Aorta (tissue), 5 donors: ENCODE data around the gene PDZRN4. TPM values are rescaled to one million over a fixed set of nuclear protein-coding genes. Genes with fewer than 3 reads are reported as not detected.

Experiments used
- ATAC-seq: fragments of 200-7000 bp; cut with Tn5 transposase; one replicate; pipeline ENCODE4 v1.9.1; 2022; ENCODE audit warnings: moderate library complexity; ENCODE audit not compliant: low FRiP score
- DNase-seq, 2 donors: peaks; one replicate each; pipeline ENCODE4 v3.0.0-alpha.2; 2020
- H3K27ac ChIP-seq, 2 donors: one replicate each; pipeline ENCODE4 v1.5.1; 2013; ENCODE audit warnings: low read length in 2 of 2, mild to moderate bottlenecking in 2 of 2, moderate library complexity in 2 of 2, control low read depth in 1 of 2, inconsistent platforms in 1 of 2, low read depth in 1 of 2
- H3K27me3 ChIP-seq, 2 donors: one replicate each; pipeline ENCODE4 v1.6.1; 2013; ENCODE audit warnings: control low read depth in 1 of 2, low read length in 1 of 2, mild to moderate bottlenecking in 1 of 2, moderate library complexity in 1 of 2; ENCODE audit not compliant: insufficient read depth in 2 of 2, control insufficient read depth in 1 of 2
- H3K36me3 ChIP-seq, 2 donors: one replicate each; pipeline ENCODE4 v1.6.1; 2013; ENCODE audit warnings: control low read depth in 1 of 2, low read length in 1 of 2, mild to moderate bottlenecking in 1 of 2; ENCODE audit not compliant: insufficient read depth in 2 of 2, control insufficient read depth in 1 of 2
- H3K4me1 ChIP-seq, 2 donors: one replicate each; pipeline ENCODE4 v1.6.1; 2013; ENCODE audit warnings: low read length in 2 of 2, control low read depth in 1 of 2, mild to moderate bottlenecking in 1 of 2, moderate library complexity in 1 of 2; ENCODE audit not compliant: insufficient read depth in 2 of 2, control insufficient read depth in 1 of 2
- H3K4me3 ChIP-seq, 2 donors: one replicate each; pipeline ENCODE4 v1.5.1; 2013; ENCODE audit warnings: low read length in 2 of 2, control low read depth in 1 of 2, mild to moderate bottlenecking in 1 of 2
- H3K9me3 ChIP-seq: one replicate; pipeline ENCODE4 v1.6.1; 2013; ENCODE audit warnings: mild to moderate bottlenecking, low read length; ENCODE audit not compliant: control insufficient read depth
- WGBS, 2 donors: extraction: QIAGEN DNeasy Blood & Tissue Kit; methylation state at CpG; one replicate each; pipeline ENCODE4 v1.1.7; 2013; 5-methylcytosine and 5-hydroxymethylcytosine counted together
- intact Hi-C, 2 donors: fragments of 100-400 bp; cut with DNase I; formaldehyde crosslinking; loops; one replicate each; pipeline versions ENCODE4 v1.14.2 to v1.15.0; 2022
- polyA plus RNA-seq, 2 donors: library from polyadenylated mRNA; stranded (reverse); fragments of 200-250 nt; gene quantifications; one replicate each; pipeline ENCODE4 v1.2.3, GENCODE V29; 2013
- total RNA-seq, 2 donors: library from RNA; stranded (reverse); fragmentation: NEBNext Ultra II Directional; extraction: Animal tissue kit (Norgen Biotek cat#: 25700); gene quantifications; one replicate each; pipeline ENCODE4 v1.2.1, GENCODE V29; 2021
- donor health status: healthy with polysubstance abuse.
- donor health status: Bipolar disorder and iron deficiency.
- donor health status: DM: no; HTN: no; CAD: no.
- donor health status: DM: no; HTN: no; CAD: no.
- donor health status: DM: yes; HTN: yes; CAD: no.

Gene PDZRN4
- total and polyA plus RNA-seq, 4 donors = 1.2 to 11.2 (median 4.3) TPM

GRCh38 chr12:41364211-41364610 is 176.1 kb downstream of the PDZRN4 start:
- WGBS, 2 donors = 38 to 63% methylated on average over 1 of the region's 1 CpG
- Histone ChIP-seq H3K36me3 (no peaks in the 10 kb centered on the region), H3K27ac (no peak overlapping the region), H3K4me3 (no peak overlapping the region), H3K4me1 (peaks cover 2 to 6% of the 10 kb centered on the region in 2 donors), H3K27me3 (no peaks in the 10 kb centered on the region), H3K9me3 (no peaks in the 10 kb centered on the region)
- DNase-seq (no peak), ATAC-seq (no peak)
- intact Hi-C loops = no loop called here

- intact Hi-C loops = no loop called here
- WGBS, 2 donors = 6 to 9% methylated on average over 2 of the region's 2 CpGs
- Histone ChIP-seq H3K27ac (no peak overlapping the region), H3K4me1 (peaks cover 2 to 6% of the 10 kb centered on the region in 2 donors), H3K27me3 (no peaks in the 10 kb centered on the region), H3K9me3 (no peaks in the 10 kb centered on the region), H3K36me3 (no peaks in the 10 kb centered on the region), H3K4me3 (no peak overlapping the region)
- no peak for ATAC-seq
- no peak for DNase-seq
Measured at GRCh38 chr12:41365653-41366171, 177.6 kb downstream of the PDZRN4 start.

- H3K4me1 ChIP-seq = peaks cover 2 to 6% of the 10 kb centered on the region in 2 donors
- H3K9me3 ChIP-seq = no peaks in the 10 kb centered on the region
- no peak overlapping the region for H3K4me3 ChIP-seq
- H3K27me3 ChIP-seq = no peaks in the 10 kb centered on the region
- 87 to 90% methylated on average over 4 of the region's 4 CpGs for WGBS, 2 donors
- DNase-seq = no peak
- ATAC-seq = no peak
- H3K27ac ChIP-seq = no peak overlapping the region
- no peaks in the 10 kb centered on the region for H3K36me3 ChIP-seq
- intact Hi-C loops = no loop called here
Measured at GRCh38 chr12:41367726-41368405, 179.7 kb downstream of the PDZRN4 start.

- intact Hi-C loops = no loop called here
- H3K27me3 ChIP-seq = no peaks in the 10 kb centered on the region
- no peak overlapping the region for H3K4me3 ChIP-seq
- H3K9me3 ChIP-seq = no peaks in the 10 kb centered on the region
- H3K36me3 ChIP-seq = no peaks in the 10 kb centered on the region
- no peaks in the 10 kb centered on the region for H3K4me1 ChIP-seq
- DNase-seq = no peak
- no peak overlapping the region for H3K27ac ChIP-seq
- no peak for ATAC-seq
Measured at GRCh38 chr12:41380878-41381277, 192.8 kb downstream of the PDZRN4 start.

GRCh38 chr12:41402801-41403200 is 214.7 kb downstream of the PDZRN4 start:
- 92% methylated on average over 6 of the region's 6 CpGs for WGBS, 2 donors

GRCh38 chr12:41407232-41407799 is 219.2 kb downstream of the PDZRN4 start:
- no peaks in the 10 kb centered on the region for H3K27me3 ChIP-seq
- intact Hi-C loops = no loop called here
- H3K9me3 ChIP-seq = no peaks in the 10 kb centered on the region
- no peak for DNase-seq
- ATAC-seq = no peak
- no peak overlapping the region for H3K27ac ChIP-seq
- H3K36me3 ChIP-seq = no peaks in the 10 kb centered on the region
- H3K4me1 ChIP-seq = no peaks in the 10 kb centered on the region
- 40% methylated on average over 3 of the region's 3 CpGs for WGBS, 2 donors
- H3K4me3 ChIP-seq = no peak overlapping the region

More at GRCh38 chr12:41402801-41403200, 214.7 kb downstream of the PDZRN4 start:
- DNase-seq (no peak), ATAC-seq (no peak)
- H3K4me3 ChIP-seq = no peak overlapping the region
- no peaks in the 10 kb centered on the region for H3K4me1 ChIP-seq
- no peaks in the 10 kb centered on the region for H3K27me3 ChIP-seq
- H3K9me3 ChIP-seq = no peaks in the 10 kb centered on the region
- intact Hi-C loops = no loop called here
- H3K36me3 ChIP-seq = no peaks in the 10 kb centered on the region
- H3K27ac ChIP-seq = no peak overlapping the region

DNA sequence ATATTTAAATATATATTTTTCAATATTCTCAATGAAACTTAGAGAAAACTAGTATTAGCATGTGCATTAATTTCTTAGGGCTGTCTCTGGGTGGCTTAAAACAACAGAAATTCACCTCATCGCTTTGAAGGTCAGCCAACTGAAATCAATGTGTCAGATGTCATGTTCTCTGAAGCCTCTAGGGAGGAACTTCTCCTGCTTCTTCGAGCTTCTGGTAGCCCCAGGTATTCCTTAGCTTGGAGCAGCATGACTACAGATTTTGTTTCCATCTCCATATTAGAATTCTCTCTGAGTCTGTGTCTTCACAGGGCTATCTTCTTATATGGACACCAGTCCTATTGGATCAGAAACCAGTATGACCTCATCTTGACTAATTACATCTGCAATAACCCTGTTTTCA is 221.5 kb downstream of the PDZRN4 start:
- WGBS, 2 donors = 67 to 71% methylated on average over 2 of the region's 2 CpGs
- no peaks in the 10 kb centered on the region for H3K9me3 ChIP-seq
- no peak overlapping the region for H3K4me3 ChIP-seq
- intact Hi-C loops = no loop called here
- H3K27me3 ChIP-seq = no peaks in the 10 kb centered on the region
- DNase-seq (no peak), ATAC-seq (no peak)
- no peaks in the 10 kb centered on the region for H3K4me1 ChIP-seq
- no peak overlapping the region for H3K27ac ChIP-seq
- no peaks in the 10 kb centered on the region for H3K36me3 ChIP-seq

- H3K4me1 ChIP-seq = no peaks in the 10 kb centered on the region
- no peak overlapping the region for H3K4me3 ChIP-seq
- no peak overlapping the region for H3K27ac ChIP-seq
- no peaks in the 10 kb centered on the region for H3K36me3 ChIP-seq
- no peaks in the 10 kb centered on the region for H3K9me3 ChIP-seq
- DNase-seq (no peak), ATAC-seq (no peak)
- H3K27me3 ChIP-seq = no peaks in the 10 kb centered on the region
- 26 to 28% methylated on average over 3 of the region's 3 CpGs for WGBS, 2 donors
- intact Hi-C loops = no loop called here
Measured at GRCh38 chr12:41418586-41418985, 230.5 kb downstream of the PDZRN4 start.
